CD4-positive, alpha-beta T cell treated with Interleukin-17A for 1 hour (primary cell): ENCODE measurements around the gene UTP25.
A peak's percentile ranks its signal among the peaks of the same experiment; 100 is the strongest.
"Not testable (repeated sequence)": the region's sequence is repeated elsewhere in the genome, so short reads cannot be mapped to it uniquely, and the experiment has no call there.

Experiments
- DNase-seq: peaks from one replicate; pipeline ENCODE4 v3.0.0-alpha.2; 2020

Gene UTP25

GRCh38 chr1:209827384-209828262 lies at the start of gene UTP25:
Gene UTP25, plus strand, starts transcription at chr1:209827972. Its CDS starts 92 bp downstream, at chr1:209828064.
- DNase-seq = peak; percentile 95

GRCh38 chr1:209778102-209778501 lies 49.7 kb upstream of the UTP25 start:
- DNase-seq = no peak

- no peak for DNase-seq
Observed at GRCh38 chr1:209780268-209780667, 47.5 kb upstream of the UTP25 start.

- no peak for DNase-seq
Observed at GRCh38 chr1:209783386-209783785, 44.4 kb upstream of the UTP25 start.

GRCh38 chr1:209784265-209785169 lies 43.3 kb upstream of the UTP25 start, which contains the start of gene C1orf74:
Gene C1orf74, minus strand, starts transcription at chr1:209784559. Its CDS starts 925 bp downstream, at chr1:209783634.
- DNase-seq = peak; percentile 98

GRCh38 chr1:209785592-209785991 lies 42.2 kb upstream of the UTP25 start:
- DNase-seq = no peak

GRCh38 chr1:209786146-209786545 lies 41.6 kb upstream of the UTP25 start:
- no peak for DNase-seq

- DNase-seq = no peak
Observed at GRCh38 chr1:209787551-209787950, 40.2 kb upstream of the UTP25 start.

GRCh38 chr1:209789245-209789644 lies 38.5 kb upstream of the UTP25 start:
- no peak for DNase-seq

GRCh38 chr1:209790286-209791193 lies 37.2 kb upstream of the UTP25 start:
- no peak for DNase-seq

GRCh38 chr1:209791920-209792319 lies 35.9 kb upstream of the UTP25 start:
- no peak for DNase-seq

- DNase-seq = not testable (repeated sequence)
Observed at GRCh38 chr1:209793711-209794110, 34.1 kb upstream of the UTP25 start.

- DNase-seq = no peak
Observed at GRCh38 chr1:209797978-209798639, 29.7 kb upstream of the UTP25 start.

GRCh38 chr1:209800984-209801834 lies 26.6 kb upstream of the UTP25 start:
- no peak for DNase-seq

- DNase-seq = no peak
Observed at GRCh38 chr1:209802117-209802779, 25.5 kb upstream of the UTP25 start.

GRCh38 chr1:209802780-209803152 lies 25.0 kb upstream of the UTP25 start:
- DNase-seq = no peak

- no peak for DNase-seq
Observed at GRCh38 chr1:209803568-209803967, 24.2 kb upstream of the UTP25 start.

GRCh38 chr1:209805341-209805781 lies 22.4 kb upstream of the UTP25 start:
- DNase-seq = no peak

GRCh38 chr1:209805875-209806760 lies 21.7 kb upstream of the UTP25 start, which contains the start of gene IRF6:
Gene IRF6, minus strand, starts transcription at chr1:209806142. Its CDS starts 4,729 bp downstream, at chr1:209801413.
- DNase-seq = peak; percentile 80
